ENCODE results near the gene DCAF11. TPM values are rescaled to one million over a fixed set of nuclear protein-coding genes. Genes with fewer than 3 reads are reported as not detected.

DCAF11 gene
- total RNA-seq, 1 donor from 2014 or later: 83.5 TPM

DNA sequence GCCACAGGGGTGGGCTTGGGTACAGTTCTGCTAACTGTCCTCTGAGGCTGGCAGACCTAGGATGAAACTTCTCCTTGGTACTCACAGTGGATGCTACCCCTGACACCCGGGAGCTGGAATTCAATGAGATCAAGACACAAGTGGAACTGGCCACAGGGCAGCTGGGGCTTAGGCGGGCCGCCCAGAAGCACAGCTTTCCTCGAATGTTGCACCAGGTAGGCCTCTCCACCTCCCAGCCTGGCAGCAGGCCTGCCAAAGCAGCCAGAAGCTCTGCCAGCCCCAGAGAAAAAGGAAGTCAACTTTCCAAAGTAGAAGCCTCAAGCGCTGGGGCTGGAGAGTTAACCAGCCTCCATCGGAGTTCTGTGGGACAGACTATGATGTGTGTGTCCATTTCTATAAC lies 2.6 kb downstream of the DCAF11 start:
- no peak overlapping the region for H3K4me3 ChIP-seq (ENCODE audit: low read depth, low read length)
- H3K27me3 ChIP-seq (ENCODE audit: control insufficient read depth, insufficient read depth, low read length): no peaks in the 10 kb centered on the region
- TF ChIP-seq CTCF (IDR thresholded peaks at IDR 0.05; ENCODE audit: insufficient read depth, low read length, severe bottlenecking): no peak
- no peak for FAIRE-seq
- DNase-seq (ENCODE audit: low read depth): no peak
- peaks cover 29% of the 10 kb centered on the region for H3K36me3 ChIP-seq (ENCODE audit: control insufficient read depth, insufficient read depth, low read length)

- FAIRE-seq (no peak), DNase-seq (ENCODE audit: low read depth) (no peak)
- no peak overlapping the region for H3K4me3 ChIP-seq (ENCODE audit: low read depth, low read length)
- TF ChIP-seq CTCF (IDR thresholded peaks at IDR 0.05; ENCODE audit: insufficient read depth, low read length, severe bottlenecking): no peak
- H3K27me3 ChIP-seq (ENCODE audit: control insufficient read depth, insufficient read depth, low read length): no peaks in the 10 kb centered on the region
- peaks cover 33% of the 10 kb centered on the region for H3K36me3 ChIP-seq (ENCODE audit: control insufficient read depth, insufficient read depth, low read length)
Measured at GRCh38 chr14:24119691-24120090, 5.1 kb downstream of the DCAF11 start.

GRCh38 chr14:24121210-24121609 lies 6.6 kb downstream of the DCAF11 start:
- no peak for TF ChIP-seq CTCF (IDR thresholded peaks at IDR 0.05; ENCODE audit: insufficient read depth, low read length, severe bottlenecking)
- no peak for DNase-seq (ENCODE audit: low read depth)
- no peak overlapping the region for H3K4me3 ChIP-seq (ENCODE audit: low read depth, low read length)
- H3K27me3 ChIP-seq (ENCODE audit: control insufficient read depth, insufficient read depth, low read length): no peaks in the 10 kb centered on the region
- peaks cover 33% of the 10 kb centered on the region for H3K36me3 ChIP-seq (ENCODE audit: control insufficient read depth, insufficient read depth, low read length)
- no peak for FAIRE-seq

- no peaks in the 10 kb centered on the region for H3K27me3 ChIP-seq (ENCODE audit: control insufficient read depth, insufficient read depth, low read length)
- no peak for FAIRE-seq
- no peak for TF ChIP-seq CTCF (IDR thresholded peaks at IDR 0.05; ENCODE audit: insufficient read depth, low read length, severe bottlenecking)
- H3K36me3 ChIP-seq (ENCODE audit: control insufficient read depth, insufficient read depth, low read length): peaks cover 28% of the 10 kb centered on the region
- DNase-seq (ENCODE audit: low read depth): no peak
- no peak overlapping the region for H3K4me3 ChIP-seq (ENCODE audit: low read depth, low read length)
Measured at GRCh38 chr14:24122416-24122815, 7.8 kb downstream of the DCAF11 start.

GRCh38 chr14:24122898-24123297 lies 8.3 kb downstream of the DCAF11 start:
- DNase-seq (ENCODE audit: low read depth): no peak
- peaks cover 25% of the 10 kb centered on the region for H3K36me3 ChIP-seq (ENCODE audit: control insufficient read depth, insufficient read depth, low read length)
- FAIRE-seq: no peak
- TF ChIP-seq CTCF (IDR thresholded peaks at IDR 0.05; ENCODE audit: insufficient read depth, low read length, severe bottlenecking): no peak
- H3K27me3 ChIP-seq (ENCODE audit: control insufficient read depth, insufficient read depth, low read length): no peaks in the 10 kb centered on the region
- H3K4me3 ChIP-seq (ENCODE audit: low read depth, low read length): no peak overlapping the region

All from bronchial epithelial cell (primary cell).